ENCODE data around the gene INO80C.
"Not testable (repeated sequence)": the region's sequence is repeated elsewhere in the genome, so short reads cannot be mapped to it uniquely, and the experiment has no call there.

Gene INO80C

DNA sequence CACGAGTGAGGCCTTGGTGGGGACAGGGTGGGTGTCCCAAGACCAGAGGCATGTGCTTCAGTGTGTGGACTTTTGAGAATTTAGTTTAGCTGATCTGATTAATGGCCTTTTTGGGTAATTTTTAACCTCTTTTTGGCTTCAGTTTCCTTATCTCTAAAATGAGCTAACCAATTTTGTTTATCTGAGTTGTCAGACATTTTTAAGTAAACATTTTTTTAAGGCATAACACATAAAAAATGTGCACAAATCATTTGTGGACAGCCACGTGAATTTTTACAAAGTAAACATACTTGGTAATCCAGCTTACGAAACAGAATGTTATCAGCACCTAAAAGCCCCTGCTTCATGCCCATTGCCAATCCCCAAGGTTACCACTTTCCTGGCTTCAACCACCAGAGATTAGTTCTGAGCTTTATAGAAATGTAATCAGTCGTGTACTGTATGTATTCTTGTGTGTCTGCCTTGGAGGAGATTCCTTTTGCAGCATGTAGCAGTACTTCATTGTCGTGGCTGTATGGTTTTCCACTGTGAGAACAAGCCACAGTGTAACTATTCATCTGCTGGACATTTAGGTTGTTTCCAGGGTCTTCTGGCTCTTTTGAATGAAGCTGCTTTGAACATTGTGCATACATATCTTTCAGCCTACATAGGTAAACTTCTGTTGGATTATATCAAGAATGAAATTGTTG is 8.4 kb upstream of the INO80C start:
- peaks cover 3% of the 10 kb centered on the region for H3K4me1 Mint-ChIP-seq
- H3K36me3 Mint-ChIP-seq = no peaks in the 10 kb centered on the region
- DNase-seq = no peak
- CTCF ChIA-PET = no interaction called here
- H3K9me3 Mint-ChIP-seq = no peaks in the 10 kb centered on the region
- H3K4me3 Mint-ChIP-seq = no peak overlapping the region
- H3K27ac Mint-ChIP-seq = no peak overlapping the region
- peaks cover 10% of the 10 kb centered on the region for H3K27me3 Mint-ChIP-seq

DNA sequence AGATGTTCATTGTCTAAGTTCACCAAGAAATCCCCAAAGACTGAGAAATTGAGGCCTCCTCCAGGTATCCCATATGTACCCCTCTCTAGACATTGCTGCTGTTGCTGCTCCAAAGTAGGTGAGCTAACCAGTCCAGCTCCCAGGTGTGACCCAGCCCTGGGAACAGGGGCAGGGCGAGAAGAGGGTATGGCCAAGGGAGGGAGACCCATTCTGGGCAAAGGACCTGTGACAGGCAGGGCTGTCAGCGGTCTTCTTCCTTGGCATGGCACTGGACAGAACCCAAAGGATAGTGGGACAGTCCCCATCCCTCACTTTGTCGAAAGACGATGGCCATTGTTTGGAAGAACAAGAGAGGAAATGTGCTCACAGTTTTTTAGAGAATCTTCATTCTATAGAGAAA is 7.2 kb upstream of the INO80C start:
- Mint-ChIP-seq H3K36me3 (no peaks in the 10 kb centered on the region), H3K4me3 (no peak overlapping the region), H3K4me1 (peaks cover 3% of the 10 kb centered on the region), H3K9me3 (no peaks in the 10 kb centered on the region), H3K27ac (no peak overlapping the region), H3K27me3 (peaks cover 10% of the 10 kb centered on the region)
- no peak for DNase-seq
- CTCF ChIA-PET = no interaction called here

DNA sequence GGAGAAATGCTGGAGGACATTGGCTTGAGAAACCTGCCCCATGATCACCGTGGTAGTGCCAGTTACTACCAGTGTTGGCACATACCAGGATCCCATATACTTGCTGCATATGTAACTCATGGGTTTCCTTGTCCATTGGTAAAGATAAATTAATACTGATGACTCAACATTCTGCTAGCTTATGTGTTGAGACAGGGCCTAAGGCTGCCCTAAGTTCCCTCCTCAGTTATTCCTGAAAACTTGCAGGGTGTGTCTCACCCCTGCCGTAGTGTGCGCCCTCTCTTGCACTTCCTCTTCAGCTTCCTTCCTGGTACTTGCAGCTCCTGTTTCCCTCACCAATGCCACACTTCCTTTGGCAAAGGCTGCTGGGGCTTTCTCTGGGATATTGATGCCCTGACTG is 4.3 kb upstream of the INO80C start:
- H3K4me1 Mint-ChIP-seq = peaks cover 14% of the 10 kb centered on the region
- peaks cover under 1% of the 10 kb centered on the region for H3K36me3 Mint-ChIP-seq
- H3K27me3 Mint-ChIP-seq = peaks cover 15% of the 10 kb centered on the region
- no peak for DNase-seq
- H3K27ac Mint-ChIP-seq = no peak overlapping the region
- no peaks in the 10 kb centered on the region for H3K9me3 Mint-ChIP-seq
- CTCF ChIA-PET = no interaction called here
- H3K4me3 Mint-ChIP-seq = no peak overlapping the region

DNA sequence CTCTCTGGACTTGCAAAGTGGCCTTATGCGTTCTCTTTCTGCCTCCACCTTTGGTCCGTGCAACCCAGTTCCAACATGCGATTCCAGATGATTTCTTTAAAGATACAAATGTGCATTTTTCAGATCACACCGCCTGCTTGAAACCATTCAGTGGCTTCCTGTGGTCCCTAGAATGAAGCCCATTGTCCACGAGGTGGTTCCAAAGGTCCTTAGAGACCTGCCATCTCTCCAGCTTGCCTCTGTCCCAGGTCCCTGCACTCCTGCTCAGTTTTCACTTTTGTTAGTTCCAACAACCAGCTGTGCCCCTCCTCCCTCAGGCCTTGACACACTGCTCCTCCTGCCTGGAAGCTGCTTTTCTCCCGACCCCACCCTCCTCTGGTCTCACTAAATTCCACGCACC is 3.6 kb upstream of the INO80C start:
- no peak overlapping the region for H3K27ac Mint-ChIP-seq
- peaks cover 3% of the 10 kb centered on the region for H3K36me3 Mint-ChIP-seq
- peaks cover 15% of the 10 kb centered on the region for H3K27me3 Mint-ChIP-seq
- peaks cover 21% of the 10 kb centered on the region for H3K4me1 Mint-ChIP-seq
- no peak for DNase-seq
- H3K4me3 Mint-ChIP-seq = no peak overlapping the region
- CTCF ChIA-PET = no interaction called here
- H3K9me3 Mint-ChIP-seq = no peaks in the 10 kb centered on the region

DNA sequence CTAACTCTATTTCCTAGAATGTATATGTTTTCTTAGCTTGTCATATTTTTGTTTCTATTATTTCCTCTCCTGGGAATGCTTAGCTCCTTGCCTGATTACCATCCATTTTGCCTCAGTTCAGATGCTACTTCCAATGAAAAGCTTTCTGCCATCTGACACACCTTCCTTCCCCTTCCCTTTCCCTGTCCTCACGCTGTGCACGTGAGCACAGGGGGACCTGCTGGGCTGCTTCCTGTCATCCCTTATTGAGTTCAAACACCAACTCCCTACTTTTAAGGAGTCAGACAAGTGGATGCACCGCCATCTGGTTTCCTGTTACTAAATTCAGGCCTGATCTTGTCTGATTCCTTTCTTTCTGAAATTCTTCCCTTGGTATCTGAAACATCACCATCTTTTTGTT is 2.4 kb upstream of the INO80C start:
- H3K27me3 Mint-ChIP-seq = peaks cover 12% of the 10 kb centered on the region
- H3K9me3 Mint-ChIP-seq = no peaks in the 10 kb centered on the region
- H3K27ac Mint-ChIP-seq = no peak overlapping the region
- no peak overlapping the region for H3K4me3 Mint-ChIP-seq
- peaks cover 3% of the 10 kb centered on the region for H3K36me3 Mint-ChIP-seq
- no peak for DNase-seq
- CTCF ChIA-PET = no interaction called here
- peaks cover 30% of the 10 kb centered on the region for H3K4me1 Mint-ChIP-seq

DNA sequence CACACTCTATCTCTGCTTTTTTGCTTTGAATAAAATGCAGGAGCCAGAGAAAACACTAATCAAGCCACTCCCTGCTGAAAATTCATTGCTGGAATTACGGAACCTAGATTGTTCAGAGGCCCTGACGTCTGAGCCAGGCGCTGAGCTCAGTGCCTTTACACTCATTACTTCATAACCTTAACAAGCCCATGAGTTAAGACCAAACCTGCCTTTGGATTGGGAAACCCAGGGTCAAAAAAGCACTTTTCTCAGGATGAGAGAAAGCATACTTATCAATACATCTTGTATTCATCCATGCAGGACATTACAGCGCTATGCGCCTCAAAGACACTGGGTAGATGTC is 762 bp downstream of the INO80C start:
- CTCF ChIA-PET = no interaction called here
- DNase-seq = no peak
- Mint-ChIP-seq H3K4me3 (peak overlapping the region; percentile 90), H3K4me1 (peaks cover 31% of the 10 kb centered on the region), H3K27me3 (peaks cover 5% of the 10 kb centered on the region), H3K27ac (peak overlapping the region; percentile 95), H3K9me3 (no peaks in the 10 kb centered on the region), H3K36me3 (peaks cover 3% of the 10 kb centered on the region)

DNA sequence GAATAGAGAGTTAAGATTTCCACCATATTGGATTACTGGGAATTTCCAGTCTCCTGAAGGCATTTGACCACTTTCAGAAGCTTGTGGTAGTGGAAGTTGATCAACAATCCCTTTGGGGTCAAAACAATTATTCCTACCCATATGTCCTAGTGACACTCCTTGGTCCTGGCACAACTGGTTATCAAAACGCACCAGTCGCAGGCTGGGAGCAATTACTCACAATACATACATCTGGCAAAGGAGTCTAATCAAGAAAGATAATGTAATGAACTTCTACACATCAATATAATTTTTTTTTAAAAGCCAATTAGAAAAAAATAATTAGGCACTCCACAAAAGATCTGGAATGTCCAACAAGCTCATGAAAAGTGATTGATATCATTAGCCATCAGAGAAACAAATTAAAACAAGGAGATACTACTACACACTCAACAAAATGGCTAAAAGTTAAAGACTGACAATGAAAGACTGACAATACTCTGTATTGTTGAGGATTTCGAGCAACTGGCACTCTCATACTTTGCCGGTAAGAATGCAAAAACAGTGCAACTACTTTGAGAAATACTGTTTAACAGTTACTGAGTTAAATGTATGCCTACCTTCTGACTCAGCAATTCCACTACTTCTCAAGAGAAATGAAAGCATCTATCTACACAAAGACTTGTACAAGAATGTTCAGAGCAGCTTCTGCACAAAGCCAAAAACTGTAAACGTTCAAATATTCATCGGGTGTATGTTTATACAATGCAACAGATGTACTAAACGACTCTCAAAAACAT is 2.0 kb downstream of the INO80C start:
- CTCF ChIA-PET = no interaction called here
- H3K9me3 Mint-ChIP-seq = no peaks in the 10 kb centered on the region
- peaks cover 36% of the 10 kb centered on the region for H3K4me1 Mint-ChIP-seq
- peaks cover 3% of the 10 kb centered on the region for H3K36me3 Mint-ChIP-seq
- H3K27ac Mint-ChIP-seq = no peak overlapping the region
- no peak overlapping the region for H3K4me3 Mint-ChIP-seq
- no peak for DNase-seq
- peaks cover 5% of the 10 kb centered on the region for H3K27me3 Mint-ChIP-seq

DNA sequence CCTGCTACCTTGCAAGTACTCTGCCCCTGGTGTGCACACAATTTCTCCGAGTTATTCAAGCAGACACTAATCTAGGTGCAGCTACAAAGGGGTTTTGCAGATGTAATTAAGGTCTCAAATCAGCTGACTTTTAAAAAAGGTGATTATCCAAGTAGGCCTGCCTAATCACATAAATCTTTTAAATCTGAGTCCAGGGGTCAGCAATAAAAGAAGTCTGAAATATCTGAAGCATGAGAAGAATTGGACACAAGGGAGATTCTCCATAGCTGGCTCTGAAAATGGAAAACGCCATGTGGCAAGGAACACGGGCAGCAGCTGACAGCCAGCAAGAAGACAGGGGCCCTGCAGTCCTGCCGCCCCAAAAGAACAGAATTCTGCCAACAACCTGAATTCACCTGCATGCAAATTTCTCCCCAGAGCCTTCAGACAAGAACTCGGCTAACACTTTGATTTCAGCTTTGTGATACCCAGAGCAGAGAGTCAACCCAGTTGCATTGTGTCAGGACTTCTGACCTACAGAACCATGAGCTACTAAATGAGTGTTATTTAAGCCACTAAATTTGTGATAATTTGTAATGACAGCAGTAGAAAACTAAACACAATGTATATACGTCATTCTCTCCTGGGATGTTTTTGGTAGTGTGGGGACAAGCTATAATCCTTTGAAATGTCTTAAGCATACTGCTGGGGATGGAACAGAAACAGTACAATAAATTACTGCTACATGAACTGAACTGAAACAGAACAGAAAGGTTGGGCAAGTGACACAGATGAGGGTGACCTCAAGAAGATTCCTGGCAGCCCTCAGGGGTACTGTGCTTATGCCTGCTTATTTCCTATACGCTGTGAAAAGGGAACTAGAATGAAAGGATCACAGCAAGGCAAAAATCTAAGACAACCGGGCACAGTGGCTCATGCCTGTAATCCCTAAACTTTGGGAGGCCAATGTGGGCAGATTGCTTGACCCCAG is 3.2 kb downstream of the INO80C start:
- CTCF ChIA-PET = interaction anchor here (1.2 kb wide), 1 partner anchor 13 kb away, joined by 4 read pairs; no protein-coding TSS in a partner anchor

DNA sequence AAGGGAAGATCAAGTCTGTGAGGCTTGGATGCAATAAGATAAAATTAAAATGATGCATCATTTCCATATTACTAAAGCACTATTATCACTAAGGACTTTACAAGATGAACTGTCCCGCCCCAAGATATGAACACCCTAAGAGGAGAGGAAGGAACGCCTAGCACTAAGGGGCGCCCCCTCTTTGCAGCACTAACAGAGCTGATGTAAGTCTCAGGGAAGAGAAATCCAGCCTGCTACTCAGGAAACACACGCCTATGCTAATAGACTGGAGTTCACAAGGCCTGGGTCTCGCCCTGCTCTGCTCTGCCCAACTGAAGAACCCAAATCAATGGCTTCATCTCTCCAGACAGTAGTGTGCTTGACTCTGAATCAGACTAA is 6.1 kb downstream of the INO80C start:
- H3K36me3 Mint-ChIP-seq = peaks cover 8% of the 10 kb centered on the region
- H3K9me3 Mint-ChIP-seq = no peaks in the 10 kb centered on the region
- H3K27ac Mint-ChIP-seq = no peak overlapping the region
- H3K4me3 Mint-ChIP-seq = no peak overlapping the region
- peaks cover 21% of the 10 kb centered on the region for H3K4me1 Mint-ChIP-seq
- no peak for DNase-seq
- CTCF ChIA-PET = interaction anchor here (1.7 kb wide), 1 partner anchor 9 kb away, joined by 3 read pairs; no protein-coding TSS in a partner anchor
- no peaks in the 10 kb centered on the region for H3K27me3 Mint-ChIP-seq

More for the DNA sequence above, 3.2 kb downstream of the INO80C start:
- Mint-ChIP-seq H3K9me3 (no peaks in the 10 kb centered on the region), H3K36me3 (peaks cover 3% of the 10 kb centered on the region), H3K4me3 (no peak overlapping the region), H3K27me3 (peaks cover 5% of the 10 kb centered on the region), H3K4me1 (peaks cover 36% of the 10 kb centered on the region), H3K27ac (no peak overlapping the region)
- DNase-seq = no peak

DNA sequence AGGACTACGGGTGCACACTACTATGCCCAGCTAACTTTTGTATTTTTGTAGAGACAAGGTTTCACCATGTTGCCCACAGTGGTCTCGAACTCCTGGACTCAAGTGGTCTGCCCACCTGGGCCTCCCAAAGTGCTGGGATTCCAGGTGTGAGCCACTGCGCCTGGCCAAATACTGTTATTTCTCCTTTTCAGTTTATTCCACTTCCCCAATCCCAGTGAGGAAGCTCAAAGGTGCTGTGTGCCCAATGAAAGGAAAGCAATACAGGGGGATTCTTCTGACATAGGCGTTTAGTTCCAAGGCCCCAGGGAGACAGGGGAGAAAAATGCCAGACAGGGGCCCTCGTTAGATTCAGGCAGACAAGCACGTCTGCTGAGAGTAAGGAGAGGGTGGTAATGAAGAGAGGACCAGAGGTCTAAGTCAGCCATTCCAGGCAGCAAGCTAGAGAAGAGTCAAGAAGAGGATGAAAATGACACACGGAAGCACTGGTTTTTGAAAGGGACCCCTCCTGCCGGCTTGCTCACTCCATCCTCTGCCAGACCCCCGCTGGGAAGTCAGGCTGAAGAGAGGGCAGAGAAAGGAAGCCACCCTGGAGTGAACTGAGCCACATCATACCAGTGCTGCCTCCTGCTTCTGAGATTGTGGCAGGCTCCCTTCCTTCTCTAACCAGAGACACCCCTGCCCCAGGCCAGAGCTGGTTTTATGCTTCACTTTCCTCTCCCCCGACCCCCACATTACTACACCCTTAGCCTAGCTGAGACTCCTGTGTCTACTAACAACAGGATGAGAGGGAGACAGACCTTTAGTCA is 6.7 kb downstream of the INO80C start:
- CTCF ChIA-PET = interaction anchor here (0.6 to 1.7 kb wide), 2 partner anchors 8 to 104 kb away, joined by 3 read pairs; no protein-coding TSS in a partner anchor
- Mint-ChIP-seq H3K4me3 (no peak overlapping the region), H3K27ac (no peak overlapping the region), H3K27me3 (no peaks in the 10 kb centered on the region), H3K9me3 (no peaks in the 10 kb centered on the region), H3K36me3 (peaks cover 8% of the 10 kb centered on the region), H3K4me1 (peaks cover 15% of the 10 kb centered on the region)
- DNase-seq = no peak

DNA sequence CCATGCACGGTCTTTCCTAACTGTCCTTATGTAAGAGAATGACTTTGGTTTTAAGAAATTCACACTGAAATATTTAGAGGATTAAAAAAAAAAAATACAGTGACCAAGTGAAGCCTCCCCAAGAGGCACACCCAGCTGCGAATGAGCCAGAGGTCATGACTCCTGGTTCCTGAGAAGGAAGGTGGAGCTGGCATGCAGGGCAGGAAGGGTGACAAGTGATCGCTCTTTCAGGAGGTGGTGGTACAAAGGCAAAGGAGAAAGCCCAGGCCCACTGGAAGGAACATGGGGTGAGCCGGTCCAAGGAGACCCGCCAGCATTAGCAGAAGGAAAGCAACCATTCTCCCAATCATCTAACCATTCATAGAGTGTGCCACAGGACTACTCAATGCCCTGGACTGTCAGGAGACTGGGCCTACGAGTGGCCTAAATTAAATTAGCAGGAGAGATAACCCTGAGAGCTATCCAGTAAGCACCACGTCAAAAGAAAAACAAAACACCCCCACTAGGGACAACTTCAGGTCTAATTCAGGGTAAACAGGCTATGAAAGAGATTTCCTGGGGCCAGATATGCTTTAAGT is 7.8 kb downstream of the INO80C start:
- no peak overlapping the region for H3K27ac Mint-ChIP-seq
- H3K4me1 Mint-ChIP-seq = peaks cover 9% of the 10 kb centered on the region

DNA sequence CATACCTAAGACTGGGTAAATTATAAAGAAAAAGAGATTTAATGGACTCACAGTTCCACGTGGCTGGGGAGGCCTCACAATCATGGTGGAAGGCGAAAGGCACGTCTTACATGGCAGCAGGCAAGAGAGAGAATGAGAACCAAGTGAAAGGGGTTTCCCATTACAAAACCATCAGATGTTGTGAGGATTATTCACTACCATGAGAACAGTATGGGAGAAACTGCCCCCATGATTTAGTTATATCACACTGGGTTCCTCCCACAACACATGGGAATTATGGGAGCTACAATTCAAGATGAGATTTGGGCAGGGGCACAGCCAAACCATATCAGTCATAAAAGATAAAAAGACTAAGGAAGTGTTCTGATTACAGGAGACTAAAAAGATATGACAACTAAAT is 8.5 kb downstream of the INO80C start:
- DNase-seq, H3K36me3 Mint-ChIP-seq, H3K9me3 Mint-ChIP-seq, H3K4me1 Mint-ChIP-seq, H3K27me3 Mint-ChIP-seq, H3K27ac Mint-ChIP-seq, CTCF ChIA-PET, H3K4me3 Mint-ChIP-seq: not testable (repeated sequence)

More for the DNA sequence above, 7.8 kb downstream of the INO80C start:
- no peak overlapping the region for H3K4me3 Mint-ChIP-seq
- CTCF ChIA-PET = interaction anchor here (0.6 kb wide), 1 partner anchor 103 kb away, joined by 3 read pairs; no protein-coding TSS in a partner anchor
- no peaks in the 10 kb centered on the region for H3K27me3 Mint-ChIP-seq
- peaks cover 8% of the 10 kb centered on the region for H3K36me3 Mint-ChIP-seq
- no peak for DNase-seq
- no peaks in the 10 kb centered on the region for H3K9me3 Mint-ChIP-seq

DNA sequence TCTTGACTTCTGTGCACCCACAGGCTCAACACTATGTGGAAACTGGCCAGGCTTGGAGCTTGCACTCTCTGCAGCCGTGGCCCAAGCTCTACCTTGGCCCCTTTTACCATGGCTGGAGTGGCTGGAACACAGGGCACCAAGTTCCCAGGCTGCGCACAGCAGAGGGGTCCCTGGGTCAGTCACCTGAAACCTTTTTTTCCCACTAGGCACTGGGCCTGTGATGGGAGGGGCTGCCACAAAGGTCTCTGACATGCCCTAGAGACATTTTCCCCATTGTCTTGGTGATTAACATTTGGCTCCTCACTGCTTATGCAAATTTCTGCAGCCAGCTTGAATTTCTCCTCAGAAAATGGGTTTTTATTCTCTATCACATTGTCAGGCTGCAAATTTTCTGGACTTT is 9.4 kb downstream of the INO80C start:
- H3K27ac Mint-ChIP-seq, H3K27me3 Mint-ChIP-seq, H3K9me3 Mint-ChIP-seq, H3K4me1 Mint-ChIP-seq, CTCF ChIA-PET, DNase-seq, H3K4me3 Mint-ChIP-seq, H3K36me3 Mint-ChIP-seq: not testable (repeated sequence)

All from activated naive CD4-positive, alpha-beta T cell treated with anti-CD3 and anti-CD28 coated beads, Interleukin-2, amount 10 ng/mL, durations not matched to agents 7 days and 5 days (primary cell).